Right cardiac atrium (tissue), 5 donors: Measurements from ENCODE around the gene C19orf25. TPM values are rescaled to one million over a fixed set of nuclear protein-coding genes. Genes with fewer than 3 reads are reported as not detected.

Experiments used
- ATAC-seq, 2 donors: fragments of 200-7000 bp; cut with Tn5 transposase; one replicate each; pipeline versions ENCODE4 v1.8.0 to v1.9.1; 2020; ENCODE audit warnings: moderate library complexity in 2 of 2, mild to moderate bottlenecking in 1 of 2
- DNase-seq, 3 donors: peaks; one replicate each; pipeline ENCODE4 v3.0.0-alpha.2; 2020
- H3K27ac ChIP-seq: one replicate; pipeline ENCODE4 v1.5.1; 2013; ENCODE audit warnings: mild to moderate bottlenecking, low read length, control low read depth, moderate library complexity
- H3K27me3 ChIP-seq: one replicate; pipeline ENCODE4 v1.6.1; 2013; ENCODE audit not compliant: control insufficient read depth, insufficient read depth
- H3K4me1 ChIP-seq: one replicate; pipeline ENCODE4 v1.6.1; 2013; ENCODE audit warnings: low read length; ENCODE audit not compliant: control insufficient read depth, insufficient read depth
- H3K4me3 ChIP-seq: one replicate; pipeline ENCODE4 v1.5.1; 2013; ENCODE audit warnings: low read length, control low read depth
- H3K9me3 ChIP-seq: one replicate; pipeline ENCODE4 v1.6.1; 2013; ENCODE audit warnings: low read length; ENCODE audit not compliant: control insufficient read depth
- WGBS: extraction: QIAGEN DNeasy Blood & Tissue Kit; methylation state at CpG from one replicate; pipeline ENCODE4 v1.1.7; 2013; 5-methylcytosine and 5-hydroxymethylcytosine counted together
- intact Hi-C, 4 donors: fragments of 100-400 bp; cut with DNase I; formaldehyde crosslinking; loops; one replicate each; pipeline versions ENCODE4 v1.11.0 to v1.14.0; 2022 to 2023
- polyA plus RNA-seq: library from polyadenylated mRNA; stranded (reverse); fragments of 200-250 nt; gene quantifications from one replicate; pipeline ENCODE4 v1.2.3, GENCODE V29; 2013
- total RNA-seq, 4 donors: library from RNA; stranded (reverse); fragmentation: NEBNext Ultra II Directional; extraction: Animal tissue kit (Norgen Biotek cat#: 25700); gene quantifications; one replicate each; pipeline ENCODE4 v1.2.1, GENCODE V29; 2021
- donor health status: healthy with polysubstance abuse.
- donor health status: DM: no; HTN: yes; CAD: no.
- donor health status: DM: no; HTN: no; CAD: no.
- donor health status: DM: no; HTN: yes; CAD: no; lungs with severe emphysema.
- donor health status: DM: yes; HTN: yes; CAD: no.

The C19orf25 gene
- total and polyA plus RNA-seq, 5 donors: 14.4 to 23.6 (median 18.2) TPM

- ATAC-seq: no peak
- Histone ChIP-seq H3K27ac (no peak overlapping the region), H3K4me1 (peaks cover 10% of the 10 kb centered on the region), H3K9me3 (no peaks in the 10 kb centered on the region), H3K27me3 (no peaks in the 10 kb centered on the region), H3K4me3 (peak overlapping the region; percentile 41)
- intact Hi-C loops: no loop called here
- DNase-seq: peak; percentile 11 to 46 (median 44)
- WGBS: 7% methylated on average over 49 of the region's 49 CpGs
These were observed 10.7 kb downstream of the C19orf25 start for GRCh38 chr19:1468274-1468820.

- ATAC-seq (no peak), DNase-seq (peak; percentile 15 to 66 (median 46))
- H3K9me3 ChIP-seq: no peaks in the 10 kb centered on the region
- intact Hi-C loops: no loop called here
- H3K4me1 ChIP-seq: peaks cover 10% of the 10 kb centered on the region
- no peaks in the 10 kb centered on the region for H3K27me3 ChIP-seq
- peak overlapping the region; percentile 3 for H3K4me3 ChIP-seq
- 5% methylated on average over 92 of the region's 92 CpGs for WGBS
- H3K27ac ChIP-seq: no peak overlapping the region
These were observed 11.3 kb downstream of the C19orf25 start for GRCh38 chr19:1467490-1468273.

- 12% methylated on average over 36 of the region's 36 CpGs for WGBS
- DNase-seq: peak in 1 of 3 donors; percentile 40
- H3K27ac ChIP-seq: no peak overlapping the region
- H3K9me3 ChIP-seq: no peaks in the 10 kb centered on the region
- peaks cover 10% of the 10 kb centered on the region for H3K4me1 ChIP-seq
- intact Hi-C loops: no loop called here
- no peak for ATAC-seq
- H3K27me3 ChIP-seq: no peaks in the 10 kb centered on the region
- peak overlapping the region; percentile 3 for H3K4me3 ChIP-seq
These were observed 11.9 kb downstream of the C19orf25 start for GRCh38 chr19:1467215-1467489.

GRCh38 chr19:1466461-1467214, 12.4 kb downstream of the C19orf25 start:
- DNase-seq (peak in 2 of 3 donors; percentile 47 to 55), ATAC-seq (no peak)
- 37% methylated on average over 70 of the region's 70 CpGs for WGBS
- Histone ChIP-seq H3K27me3 (no peaks in the 10 kb centered on the region), H3K27ac (no peak overlapping the region), H3K4me3 (no peak overlapping the region), H3K9me3 (no peaks in the 10 kb centered on the region), H3K4me1 (peaks cover 10% of the 10 kb centered on the region)
- intact Hi-C loops: no loop called here

- 58% methylated on average over 41 of the region's 41 CpGs for WGBS
- Histone ChIP-seq H3K4me1 (peaks cover 10% of the 10 kb centered on the region), H3K4me3 (no peak overlapping the region), H3K9me3 (no peaks in the 10 kb centered on the region), H3K27me3 (no peaks in the 10 kb centered on the region), H3K27ac (no peak overlapping the region)
- intact Hi-C loops: no loop called here
- ATAC-seq: no peak
- peak in 1 of 3 donors; percentile 58 for DNase-seq
These were observed 13.0 kb downstream of the C19orf25 start for GRCh38 chr19:1466018-1466460.

- H3K4me3 ChIP-seq: no peak overlapping the region
- intact Hi-C loops: no loop called here
- H3K27ac ChIP-seq: no peak overlapping the region
- no peaks in the 10 kb centered on the region for H3K9me3 ChIP-seq
- DNase-seq (peak; percentile 12 to 74 (median 73)), ATAC-seq (peak; percentile 10 to 50)
- WGBS: 46% methylated on average over 83 of the region's 83 CpGs
- peaks cover 10% of the 10 kb centered on the region for H3K4me1 ChIP-seq
- no peaks in the 10 kb centered on the region for H3K27me3 ChIP-seq
These were observed 13.6 kb downstream of the C19orf25 start for GRCh38 chr19:1465191-1466016.

GRCh38 chr19:1461862-1462261, 17.2 kb downstream of the C19orf25 start:
- Histone ChIP-seq H3K27me3 (no peaks in the 10 kb centered on the region), H3K4me1 (peaks cover 4% of the 10 kb centered on the region), H3K9me3 (no peaks in the 10 kb centered on the region), H3K27ac (no peak overlapping the region), H3K4me3 (no peak overlapping the region)
- intact Hi-C loops: no loop called here
- DNase-seq (no peak), ATAC-seq (no peak)
- WGBS: 93% methylated on average over 24 of the region's 24 CpGs

GRCh38 chr19:1460033-1460995, 18.7 kb downstream of the C19orf25 start:
- no peak overlapping the region for H3K4me3 ChIP-seq
- H3K9me3 ChIP-seq: no peaks in the 10 kb centered on the region
- H3K4me1 ChIP-seq: no peaks in the 10 kb centered on the region
- 95% methylated on average over 36 of the region's 36 CpGs for WGBS
- intact Hi-C loops: no loop called here
- DNase-seq (peak in 2 of 3 donors; percentile 44 to 58), ATAC-seq (peak in 1 of 2 donors; percentile 13)
- no peaks in the 10 kb centered on the region for H3K27me3 ChIP-seq
- H3K27ac ChIP-seq: no peak overlapping the region

- intact Hi-C loops: no loop called here
- Histone ChIP-seq H3K27me3 (no peaks in the 10 kb centered on the region), H3K27ac (no peak overlapping the region), H3K4me3 (no peak overlapping the region), H3K9me3 (no peaks in the 10 kb centered on the region), H3K4me1 (no peaks in the 10 kb centered on the region)
- WGBS: 73% methylated on average over 9 of the region's 9 CpGs
- ATAC-seq: no peak
- no peak for DNase-seq
These were observed 19.5 kb downstream of the C19orf25 start for GRCh38 chr19:1459479-1459878.

GRCh38 chr19:1457892-1458291, 21.1 kb downstream of the C19orf25 start:
- peak in 2 of 3 donors; percentile 38 to 45 for DNase-seq
- H3K9me3 ChIP-seq: no peaks in the 10 kb centered on the region
- no peak for ATAC-seq
- intact Hi-C loops: no loop called here
- H3K4me1 ChIP-seq: no peaks in the 10 kb centered on the region
- no peak overlapping the region for H3K4me3 ChIP-seq
- WGBS: 78% methylated on average over 16 of the region's 16 CpGs
- H3K27me3 ChIP-seq: no peaks in the 10 kb centered on the region
- no peak overlapping the region for H3K27ac ChIP-seq
